HG02678 (cell line): Measurements from ENCODE around the gene DEFB124.
"Not testable (repeated sequence)": the region's sequence is repeated elsewhere in the genome, so short reads cannot be mapped to it uniquely, and the experiment has no call there.

Experiments used
- ATAC-seq: cut with Tn5 transposase; IDR thresholded peaks from one replicate; pipeline ENCODE4 v1.9.1; 2021; ENCODE audit warnings: mild to moderate bottlenecking, moderate library complexity; ENCODE audit not compliant: unreplicated experiment

DEFB124 gene

GRCh38 chr20:31427576-31427975 lies 47.4 kb downstream of the DEFB124 start:
- ATAC-seq, result not testable (repeated sequence)

GRCh38 chr20:31426891-31427551 lies 47.9 kb downstream of the DEFB124 start:
- not testable (repeated sequence) for ATAC-seq

GRCh38 chr20:31425797-31426196 lies 49.1 kb downstream of the DEFB124 start:
- ATAC-seq, result no peak

- ATAC-seq, result no peak
Measured at GRCh38 chr20:31418307-31418706, 56.6 kb downstream of the DEFB124 start.

- no peak for ATAC-seq
Measured at GRCh38 chr20:31415653-31416052, 59.3 kb downstream of the DEFB124 start.
